Transverse colon (tissue), 4 donors: ENCODE measurements around the gene INPP5K. TPM values are rescaled to one million over a fixed set of nuclear protein-coding genes. Genes with fewer than 3 reads are reported as not detected.
A peak's percentile ranks its signal among the peaks of the same experiment; 100 is the strongest.
"Not testable (repeated sequence)": the region's sequence is repeated elsewhere in the genome, so short reads cannot be mapped to it uniquely, and the experiment has no call there.

Experiments used
- DNase-seq: peaks from one replicate; pipeline ENCODE4 v3.0.0-alpha.2; 2019
- H3K27ac ChIP-seq, 4 donors: fragments of 200-600 bp; sonication (generic); 2 replicates each; pipeline ENCODE4 v1.5.1; 2016 to 2018; ENCODE audit warnings: inconsistent platforms in 4 of 4
- H3K27me3 ChIP-seq: fragments of 200-600 bp; sonication (generic); 2 replicates; pipeline ENCODE4 v1.5.1; 2017; ENCODE audit warnings: inconsistent platforms
- H3K36me3 ChIP-seq, 4 donors: fragments of 200-600 bp; sonication (generic); 2 replicates each; pipeline ENCODE4 v1.5.1; 2017 to 2019; ENCODE audit warnings: inconsistent platforms in 4 of 4
- H3K4me1 ChIP-seq, 4 donors: fragments of 200-600 bp; sonication (generic); 2 replicates each; pipeline ENCODE4 v1.5.1; 2017 to 2020; ENCODE audit warnings: inconsistent platforms in 4 of 4
- H3K4me3 ChIP-seq, 4 donors: fragments of 200-600 bp; sonication (generic); 1 replicate in 1 of 4; 2 replicates in 3 of 4; pipeline versions ENCODE4 v1.5.1 to v1.6.1; 2017 to 2019; ENCODE audit warnings: inconsistent platforms in 4 of 4
- H3K9me3 ChIP-seq, 2 donors: fragments of 200-600 bp; sonication (generic); 2 replicates each; pipeline ENCODE4 v1.5.1; 2017 to 2019; ENCODE audit warnings: inconsistent platforms in 2 of 2
- EP300 ChIP-seq: sonication (generic); formaldehyde crosslinking; IDR thresholded peaks from one replicate; pipeline ENCODE4 v1.6.1; 2017; ENCODE audit warnings: antibody characterized with exemption, low read depth
- POLR2A ChIP-seq: fragments of 450-650 bp; IDR thresholded peaks from one replicate; pipeline ENCODE4 v1.6.1; 2016; ENCODE audit warnings: antibody characterized with exemption, mild to moderate bottlenecking, moderate library complexity
- POLR2AphosphoS5 ChIP-seq, 3 donors: sonication (generic); formaldehyde crosslinking; IDR thresholded peaks; one replicate each; pipeline ENCODE4 v1.6.1; 2016; ENCODE audit warnings: antibody characterized with exemption in 3 of 3
- WGBS, 2 donors: methylation state at CpG; one replicate each; pipeline ENCODE4 v1.1.5; 2018; ENCODE audit warnings: low coverage in 1 of 2; 5-methylcytosine and 5-hydroxymethylcytosine counted together
- in situ Hi-C, 4 donors: fragments of 200-750 bp; cut with MboI; loops; one replicate each; pipeline versions ENCODE4 v1.15.0 to v1.15.1; 2017; ENCODE audit warnings: low sequenced_read_pairs in 3 of 4, low pct_ligation_motif_present in 1 of 4, low pct_unique_long_range_greater_than_20kb in 1 of 4
- intact Hi-C: fragments of 100-400 bp; cut with DNase I; formaldehyde crosslinking; loops from one replicate; pipeline ENCODE4 v1.15.1; 2023; ENCODE audit warnings: low total_unique reads
- total RNA-seq, 4 donors: library from RNA; depleted of rRNA; stranded (reverse); fragments of >200 nt; gene quantifications; one replicate each; pipeline ENCODE4 v1.1.0, GENCODE V29; 2016
- TF ChIP-seq, protein P1 (sequence below), 5 experiments: fragments of 200-600 bp in 3 of 5; fragments of 450-650 bp in 2 of 5; sonication (generic) in 3 of 5; IDR thresholded peaks; 1 replicate in 2 of 5; 2 replicates in 3 of 5; pipeline ENCODE4 v1.5.1; 2016 to 2017; ENCODE audit warnings: antibody characterized with exemption in 5 of 5, inconsistent platforms in 3 of 5, mild to moderate bottlenecking in 2 of 5, moderate library complexity in 1 of 5

Gene INPP5K
- total RNA-seq, 4 donors from 2014 or later: 10.9 to 114 (median 81.9) TPM

DNA sequence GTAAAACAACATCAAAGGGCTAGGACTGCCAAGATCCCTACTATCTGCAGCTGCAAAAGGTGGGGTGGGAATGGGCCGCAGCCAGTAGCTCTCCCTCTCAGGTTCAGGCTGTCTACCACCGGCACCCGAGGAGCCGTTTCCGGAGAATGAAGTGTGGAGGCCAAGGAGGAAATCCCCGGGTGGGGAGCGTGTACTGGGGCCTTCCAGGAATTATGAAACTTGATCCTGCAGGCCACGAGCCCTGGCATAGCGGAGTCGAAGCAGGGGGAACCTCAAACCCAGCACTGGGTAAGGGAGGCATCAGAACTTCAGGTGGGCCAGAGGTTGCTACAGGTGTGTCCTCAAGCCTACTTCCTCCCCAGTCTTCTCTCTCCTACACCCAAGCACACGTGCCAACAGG lies 5.1 kb downstream of the INPP5K start:
- intact Hi-C loops: loop anchor here (10.0 kb wide), 1 partner anchor 146 kb away; no protein-coding TSS in a partner anchor
- H3K9me3 ChIP-seq: no peaks in the 10 kb centered on the region
- TF ChIP-seq POLR2AphosphoS5 (IDR thresholded peaks at IDR 0.05): no peak
- TF ChIP-seq POLR2A: no peak
- no peak for TF ChIP-seq EP300
- TF ChIP-seq, protein P1, sequence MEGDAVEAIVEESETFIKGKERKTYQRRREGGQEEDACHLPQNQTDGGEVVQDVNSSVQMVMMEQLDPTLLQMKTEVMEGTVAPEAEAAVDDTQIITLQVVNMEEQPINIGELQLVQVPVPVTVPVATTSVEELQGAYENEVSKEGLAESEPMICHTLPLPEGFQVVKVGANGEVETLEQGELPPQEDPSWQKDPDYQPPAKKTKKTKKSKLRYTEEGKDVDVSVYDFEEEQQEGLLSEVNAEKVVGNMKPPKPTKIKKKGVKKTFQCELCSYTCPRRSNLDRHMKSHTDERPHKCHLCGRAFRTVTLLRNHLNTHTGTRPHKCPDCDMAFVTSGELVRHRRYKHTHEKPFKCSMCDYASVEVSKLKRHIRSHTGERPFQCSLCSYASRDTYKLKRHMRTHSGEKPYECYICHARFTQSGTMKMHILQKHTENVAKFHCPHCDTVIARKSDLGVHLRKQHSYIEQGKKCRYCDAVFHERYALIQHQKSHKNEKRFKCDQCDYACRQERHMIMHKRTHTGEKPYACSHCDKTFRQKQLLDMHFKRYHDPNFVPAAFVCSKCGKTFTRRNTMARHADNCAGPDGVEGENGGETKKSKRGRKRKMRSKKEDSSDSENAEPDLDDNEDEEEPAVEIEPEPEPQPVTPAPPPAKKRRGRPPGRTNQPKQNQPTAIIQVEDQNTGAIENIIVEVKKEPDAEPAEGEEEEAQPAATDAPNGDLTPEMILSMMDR (IDR thresholded peaks at IDR 0.05): no peak
- peaks cover 45 to 70% (median 58%) of the 10 kb centered on the region in 4 donors for H3K4me1 ChIP-seq
- no peaks in the 10 kb centered on the region for H3K27me3 ChIP-seq
- peak; percentile 32 for DNase-seq
- in situ Hi-C loops: loop anchor here (10.0 to 25.0 kb wide), 4 partner anchors 124 to 249 kb away; partner anchors contain the start of genes BHLHA9 (in 3 of the 4) and TRARG1 (in 1 of the 4)
- H3K36me3 ChIP-seq: peaks cover 0 to 11% (median 2%) of the 10 kb centered on the region in 4 donors
- 42% methylated on average over 11 of the region's 11 CpGs; no CpG with 5 or more reads in 1 of the 2 donors for WGBS, 2 donors
- H3K4me3 ChIP-seq: no peak overlapping the region
- peak overlapping the region; percentile 80 to 89 (median 88) for H3K27ac ChIP-seq

GRCh38 chr17:1509290-1509881 lies 7.0 kb downstream of the INPP5K start:
- in situ Hi-C loops (loop anchor here in 3 of 4 donors (25.0 kb wide), 2 partner anchors 122 to 247 kb away; partner anchors contain the start of gene BHLHA9 (in 2 of the 3)), intact Hi-C loops (no loop called here)
- DNase-seq: peak; percentile 71
- no peak overlapping the region for H3K4me3 ChIP-seq
- H3K4me1 ChIP-seq: peaks cover 39 to 59% (median 47%) of the 10 kb centered on the region in 4 donors
- H3K36me3 ChIP-seq: peaks cover 0 to 11% (median 2%) of the 10 kb centered on the region in 4 donors
- H3K27ac ChIP-seq: peak overlapping the region; percentile 80 to 89 (median 88)
- no peaks in the 10 kb centered on the region for H3K27me3 ChIP-seq
- H3K9me3 ChIP-seq: no peaks in the 10 kb centered on the region
- 13 to 46% methylated on average over 1 to 7 of the region's 7 CpGs for WGBS, 2 donors
- TF ChIP-seq, protein P1 (IDR thresholded peaks at IDR 0.05): peak in 2 of 5 experiments; percentile 35 to 41
- TF ChIP-seq POLR2A (peak; percentile 41), POLR2AphosphoS5 (IDR thresholded peaks at IDR 0.05) (peak in 2 of 3 donors; percentile 63 to 72), EP300 (peak; percentile 60)

DNA sequence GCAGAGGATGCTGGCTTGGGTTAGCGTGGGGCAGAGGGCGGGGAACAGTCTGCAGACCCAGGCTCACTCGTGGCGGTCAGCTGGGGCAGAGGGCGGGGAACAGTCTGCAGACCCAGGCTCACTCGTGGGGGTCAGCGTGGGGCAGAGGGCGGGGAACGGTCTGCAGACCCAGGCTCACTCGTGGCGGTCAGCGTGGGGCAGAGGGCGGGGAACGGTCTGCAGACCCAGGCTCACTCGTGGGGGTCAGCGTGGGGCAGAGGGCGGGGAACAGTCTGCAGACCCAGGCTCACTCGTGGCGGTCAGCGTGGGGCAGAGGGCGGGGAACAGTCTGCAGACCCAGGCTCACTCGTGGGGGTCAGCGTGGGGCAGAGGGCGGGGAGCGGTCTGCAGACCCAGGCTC lies 7.7 kb downstream of the INPP5K start:
- H3K4me3 ChIP-seq, DNase-seq, H3K27me3 ChIP-seq, intact Hi-C loops, H3K36me3 ChIP-seq, H3K9me3 ChIP-seq: not testable (repeated sequence)
- in situ Hi-C loops: loop anchor here in 3 of 4 donors (25.0 kb wide), 2 partner anchors 121 to 246 kb away; partner anchors contain the start of gene BHLHA9 (in 2 of the 3)
- Histone ChIP-seq H3K4me1 (peaks cover 39 to 57% (median 47%) of the 10 kb centered on the region in 4 donors), H3K27ac (peak overlapping the region; percentile 80 to 89 (median 88))
- 78% methylated on average over 22 of the region's 25 CpGs; no CpG with 5 or more reads in 1 of the 2 donors for WGBS, 2 donors

GRCh38 chr17:1506649-1507267 lies 9.7 kb downstream of the INPP5K start:
- WGBS, 2 donors: 94% methylated on average over 13 of the region's 13 CpGs; no CpG with 5 or more reads in 1 of the 2 donors
- intact Hi-C loops: no loop called here
- Histone ChIP-seq H3K4me3 (no peak overlapping the region), H3K9me3 (no peaks in the 10 kb centered on the region), H3K27me3 (no peaks in the 10 kb centered on the region), H3K4me1 (peaks cover 23 to 37% (median 29%) of the 10 kb centered on the region in 4 donors), H3K36me3 (peaks cover 0 to 3% (median 0%) of the 10 kb centered on the region in 4 donors), H3K27ac (no peak overlapping the region)
- in situ Hi-C loops: loop anchor here in 3 of 4 donors (25.0 kb wide), 2 partner anchors 119 to 244 kb away; partner anchors contain the start of gene BHLHA9 (in 2 of the 3)
- TF ChIP-seq EP300 (no peak), POLR2A (no peak), POLR2AphosphoS5 (IDR thresholded peaks at IDR 0.05) (no peak)
- TF ChIP-seq, protein P1 (IDR thresholded peaks at IDR 0.05): no peak
- no peak for DNase-seq
